Mesendoderm (in vitro differentiated cells): ENCODE results near the gene RNF208.
A peak's percentile ranks its signal among the peaks of the same experiment; 100 is the strongest.

Source experiments
- DNase-seq: peaks from one replicate; pipeline ENCODE4 v3.0.0; 2013
- H2AK5ac ChIP-seq: 2 replicates; pipeline ENCODE4 v1.6.1; 2013; ENCODE audit warnings: low read length, inconsistent platforms
- H2BK120ac ChIP-seq: 2 replicates; pipeline ENCODE4 v1.6.1; 2013; ENCODE audit warnings: low read depth, mild to moderate bottlenecking, low read length, moderate library complexity, mixed read lengths
- H2BK15ac ChIP-seq: replicated peaks from 2 replicates; pipeline ENCODE4 v1.6.1; 2013; ENCODE audit warnings: low read depth, mild to moderate bottlenecking, moderate library complexity
- H2BK5ac ChIP-seq: 2 replicates; pipeline ENCODE4 v1.6.1; 2013; ENCODE audit warnings: low read length, inconsistent platforms
- H3K18ac ChIP-seq: 2 replicates; pipeline ENCODE4 v1.6.1; 2013; ENCODE audit warnings: mild to moderate bottlenecking, low read length, mixed read lengths
- H3K23ac ChIP-seq: one replicate; pipeline ENCODE4 v1.6.1; 2013; ENCODE audit warnings: low read length
- H3K27ac ChIP-seq: 2 replicates; pipeline ENCODE4 v1.5.1; 2013; ENCODE audit warnings: low read depth, mild to moderate bottlenecking, inconsistent platforms, low read length, moderate library complexity
- H3K27me3 ChIP-seq: 2 replicates; pipeline ENCODE4 v1.6.1; 2013; ENCODE audit warnings: low read length, control low read depth, mild to moderate bottlenecking, inconsistent platforms; ENCODE audit not compliant: insufficient read depth, poor library complexity
- H3K36me3 ChIP-seq: 2 replicates; pipeline ENCODE4 v1.6.1; 2013; ENCODE audit warnings: low read length, inconsistent platforms; ENCODE audit not compliant: control insufficient read depth, insufficient read depth
- H3K4ac ChIP-seq: one replicate; pipeline ENCODE4 v1.6.1; 2013; ENCODE audit warnings: low read depth, mild to moderate bottlenecking, low read length, moderate library complexity
- H3K4me1 ChIP-seq: 2 replicates; pipeline ENCODE4 v1.6.1; 2013; ENCODE audit warnings: low read depth, low read length, inconsistent platforms; ENCODE audit not compliant: control insufficient read depth
- H3K4me2 ChIP-seq: 2 replicates; pipeline ENCODE4 v1.6.1; 2013; ENCODE audit warnings: low read length
- H3K4me3 ChIP-seq: 2 replicates; pipeline ENCODE4 v1.5.1; 2013; ENCODE audit warnings: mild to moderate bottlenecking, low read length
- H3K56ac ChIP-seq: one replicate; pipeline ENCODE4 v1.6.1; 2013; ENCODE audit warnings: low read length
- H3K79me1 ChIP-seq: 2 replicates; pipeline ENCODE4 v1.6.1; 2013; ENCODE audit warnings: low read length, inconsistent platforms
- H3K79me2 ChIP-seq: 2 replicates; pipeline ENCODE4 v1.6.1; 2013; ENCODE audit warnings: mild to moderate bottlenecking, low read length; ENCODE audit not compliant: control insufficient read depth, insufficient read depth
- H3K9ac ChIP-seq: 2 replicates; pipeline ENCODE4 v1.6.1; 2013; ENCODE audit warnings: low read length, inconsistent platforms
- H4K5ac ChIP-seq: one replicate; pipeline ENCODE4 v1.6.1; 2013; ENCODE audit warnings: low read length
- H4K8ac ChIP-seq: one replicate; pipeline ENCODE4 v1.6.1; 2013; ENCODE audit warnings: low read depth, mild to moderate bottlenecking, control low read depth, low read length, moderate library complexity
- WGBS: extraction: QIAGEN DNeasy Blood & Tissue Kit; methylation state at CpG from one replicate; pipeline ENCODE4 v1.1.7; 2013; ENCODE audit warnings: low lambda C conversion rate, missing lambda C conversion rate; ENCODE audit not compliant: insufficient coverage; ENCODE audit errors: extremely low coverage; 5-methylcytosine and 5-hydroxymethylcytosine counted together

The RNF208 gene

GRCh38 chr9:137255448-137256114 is 33.5 kb upstream of the RNF208 start:
- DNase-seq = peak; percentile 66
- Histone ChIP-seq H4K8ac (peak overlapping the region; percentile 92), H3K4me3 (peak overlapping the region; percentile 82), H3K79me1 (peaks cover 9% of the 10 kb centered on the region), H2BK120ac (no peak overlapping the region), H3K18ac (peak overlapping the region; percentile 81), H4K5ac (no peak overlapping the region), H3K4ac (peak overlapping the region; percentile 89), H3K56ac (peak overlapping the region; percentile 85), H3K9ac (peak overlapping the region; percentile 94), H3K27ac (peak overlapping the region; percentile 54), H2BK5ac (no peak overlapping the region), H3K4me2 (peak overlapping the region; percentile 51), H3K23ac (no peak overlapping the region), H3K36me3 (peaks cover 3% of the 10 kb centered on the region), H3K79me2 (peaks cover 16% of the 10 kb centered on the region), H3K4me1 (peaks cover 4% of the 10 kb centered on the region), H2BK15ac (no peak overlapping the region), H2AK5ac (no peak overlapping the region), H3K27me3 (no peaks in the 10 kb centered on the region)
- whole genome bisulfite sequencing = no CpG with 5 or more reads among the region's 51 CpGs

- peak within 1 kb of the TSS; percentile 1 for H2BK120ac ChIP-seq
- peaks cover 9% of the 10 kb centered on the region for H3K79me1 ChIP-seq
- H3K9ac ChIP-seq = peak within 1 kb of the TSS; percentile 99
- H3K27me3 ChIP-seq = no peaks in the 10 kb centered on the region
- H3K79me2 ChIP-seq = peaks cover 16% of the 10 kb centered on the region
- H4K5ac ChIP-seq = no peak within 1 kb of the TSS
- peak within 1 kb of the TSS; percentile 99 for H3K56ac ChIP-seq
- H3K4me2 ChIP-seq = peak within 1 kb of the TSS; percentile 70
- H3K4ac ChIP-seq = peak within 1 kb of the TSS; percentile 89
- peak within 1 kb of the TSS; percentile 88 for H3K18ac ChIP-seq
- H2BK5ac ChIP-seq = peak within 1 kb of the TSS; percentile 9
- H3K36me3 ChIP-seq = peaks cover 3% of the 10 kb centered on the region
- peak within 1 kb of the TSS; percentile 92 for H4K8ac ChIP-seq
- H3K27ac ChIP-seq = peak within 1 kb of the TSS; percentile 54
- no peak within 1 kb of the TSS for H2BK15ac ChIP-seq
- peaks cover 9% of the 10 kb centered on the region for H3K4me1 ChIP-seq
- peak within 1 kb of the TSS; percentile 74 for H2AK5ac ChIP-seq
- no peak within 1 kb of the TSS for H3K23ac ChIP-seq
- peak within 1 kb of the TSS; percentile 82 for H3K4me3 ChIP-seq
- WGBS = no CpG with 5 or more reads among the region's 105 CpGs
- peak; percentile 88 for DNase-seq
These were observed 32.8 kb upstream of the RNF208 start, which contains the start of gene NELFB for GRCh38 chr9:137254624-137255447. NELFB (plus strand) TSS chr9:137255327.

- Histone ChIP-seq H3K4me2 (peak overlapping the region; percentile 70), H2AK5ac (peak overlapping the region; percentile 74), H3K27ac (no peak overlapping the region), H3K27me3 (no peaks in the 10 kb centered on the region), H3K9ac (peak overlapping the region; percentile 99), H4K5ac (no peak overlapping the region), H3K56ac (peak overlapping the region; percentile 99), H3K23ac (no peak overlapping the region), H3K4me3 (peak overlapping the region; percentile 56), H3K79me2 (peaks cover 16% of the 10 kb centered on the region), H3K18ac (peak overlapping the region; percentile 88), H2BK15ac (no peak overlapping the region), H4K8ac (no peak overlapping the region), H3K79me1 (peaks cover 9% of the 10 kb centered on the region), H3K4me1 (peaks cover 9% of the 10 kb centered on the region), H2BK5ac (no peak overlapping the region), H3K4ac (peak overlapping the region; percentile 88), H2BK120ac (no peak overlapping the region), H3K36me3 (peaks cover 1% of the 10 kb centered on the region)
- no peak for DNase-seq
- no CpG with 5 or more reads among the region's 21 CpGs for WGBS
These were observed 31.9 kb upstream of the RNF208 start for GRCh38 chr9:137253717-137254623.

- Histone ChIP-seq H3K27me3 (no peaks in the 10 kb centered on the region), H3K56ac (no peak overlapping the region), H3K9ac (no peak overlapping the region), H3K4ac (no peak overlapping the region), H3K79me1 (peaks cover 9% of the 10 kb centered on the region), H2BK15ac (no peak overlapping the region), H3K36me3 (peaks cover 1% of the 10 kb centered on the region), H3K4me2 (no peak overlapping the region), H2AK5ac (no peak overlapping the region), H3K27ac (no peak overlapping the region), H4K8ac (no peak overlapping the region), H3K4me1 (peaks cover 9% of the 10 kb centered on the region), H3K23ac (no peak overlapping the region), H4K5ac (no peak overlapping the region), H3K4me3 (no peak overlapping the region), H2BK5ac (no peak overlapping the region), H3K18ac (no peak overlapping the region), H2BK120ac (no peak overlapping the region), H3K79me2 (peaks cover 16% of the 10 kb centered on the region)
- WGBS = no CpG with 5 or more reads among the region's 35 CpGs
- DNase-seq = no peak
These were observed 30.8 kb upstream of the RNF208 start for GRCh38 chr9:137252555-137253506.
